ENCODE measurements around the gene ASTL.

ASTL gene

GRCh38 chr2:96098900-96099590, 39.3 kb downstream of the ASTL start:
- TF ChIP-seq CTCF (IDR thresholded peaks at IDR 0.05; ENCODE audit: low read depth, low read length) (no peak), MAX (IDR thresholded peaks at IDR 0.05; ENCODE audit: low read depth, low read length) (no peak), POLR2A (IDR thresholded peaks at IDR 0.05; ENCODE audit: extremely low read depth, insufficient read length) (no peak)
- H3K4me3 ChIP-seq (ENCODE audit: low read depth, low read length), result no peak overlapping the region
- DNase-seq (ENCODE audit: low read depth), result no peak

DNA sequence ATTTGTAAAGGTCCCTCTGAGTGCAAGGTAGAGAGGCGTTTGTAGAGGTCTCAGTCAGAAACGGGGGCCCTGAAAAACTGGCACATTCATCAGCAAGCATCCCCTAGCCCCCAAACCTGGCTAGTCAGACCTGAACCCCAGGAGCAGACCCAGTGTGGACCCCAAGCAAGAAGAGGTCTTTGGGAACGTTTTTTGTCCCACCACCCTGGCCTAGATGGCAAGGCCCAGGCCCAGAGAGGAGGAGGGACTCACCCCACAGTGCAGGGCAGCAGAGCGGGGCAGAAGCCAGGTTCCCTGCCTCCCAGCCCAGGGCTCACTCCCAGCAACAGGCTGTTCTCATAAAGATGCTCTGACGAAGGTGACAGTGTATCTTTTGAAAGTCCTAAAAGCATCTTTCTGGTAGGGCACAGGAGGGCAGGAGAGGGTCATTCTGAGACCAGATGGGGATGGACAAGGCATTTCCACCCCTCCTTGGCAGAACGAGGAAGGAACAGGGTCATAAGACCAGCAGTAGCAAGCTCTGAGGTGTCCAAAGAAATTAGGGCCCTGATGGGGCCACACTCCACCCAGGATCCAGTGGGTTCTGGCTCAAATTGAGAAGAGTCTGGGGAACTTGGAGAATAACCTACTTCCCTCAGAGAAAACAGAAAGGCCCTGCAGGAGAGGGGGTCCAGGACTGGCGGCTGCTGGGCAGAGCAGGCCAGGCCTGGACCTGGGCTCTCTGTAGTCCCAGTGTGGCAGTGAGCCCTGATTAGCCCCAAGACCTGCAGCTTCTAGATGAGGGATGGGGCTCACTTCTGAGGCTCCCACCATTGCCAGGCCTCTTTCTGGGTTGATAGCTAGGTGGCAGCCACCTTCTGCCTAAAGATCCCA, 40.1 kb downstream of the ASTL start:
- DNase-seq (ENCODE audit: low read depth), result no peak
- TF ChIP-seq MYC (IDR thresholded peaks at IDR 0.05; ENCODE audit: low read depth, low read length), result no peak
- H3K4me3 ChIP-seq (ENCODE audit: low read depth, low read length), result no peak overlapping the region

DNA sequence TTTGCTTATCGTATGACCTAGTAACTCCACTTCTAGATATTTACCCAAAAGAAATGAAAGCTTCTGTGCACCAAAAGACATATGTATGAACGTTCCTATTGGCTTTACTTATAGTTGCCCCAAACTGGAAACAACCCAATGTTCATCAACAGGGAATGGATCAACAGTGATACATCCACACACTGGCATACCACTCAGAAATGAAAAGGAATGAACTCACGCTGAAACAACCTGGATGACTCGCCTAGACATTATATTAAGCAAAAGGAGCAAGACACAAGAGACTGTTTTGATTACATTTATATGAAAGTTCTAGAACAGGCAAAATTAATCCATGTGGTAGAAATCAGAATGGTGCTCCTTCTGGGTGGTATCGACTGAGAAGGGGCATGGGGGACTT, 40.9 kb downstream of the ASTL start:
- TF ChIP-seq MAX (IDR thresholded peaks at IDR 0.05; ENCODE audit: low read depth, low read length), result no peak
- TF ChIP-seq POLR2A (IDR thresholded peaks at IDR 0.05; ENCODE audit: extremely low read depth, insufficient read length), result no peak
- no peak for TF ChIP-seq MYC (IDR thresholded peaks at IDR 0.05; ENCODE audit: low read depth, low read length)
- TF ChIP-seq CTCF (IDR thresholded peaks at IDR 0.05; ENCODE audit: low read depth, low read length), result no peak
- no peak for DNase-seq (ENCODE audit: low read depth)
- H3K4me3 ChIP-seq (ENCODE audit: low read depth, low read length), result no peak overlapping the region

DNA sequence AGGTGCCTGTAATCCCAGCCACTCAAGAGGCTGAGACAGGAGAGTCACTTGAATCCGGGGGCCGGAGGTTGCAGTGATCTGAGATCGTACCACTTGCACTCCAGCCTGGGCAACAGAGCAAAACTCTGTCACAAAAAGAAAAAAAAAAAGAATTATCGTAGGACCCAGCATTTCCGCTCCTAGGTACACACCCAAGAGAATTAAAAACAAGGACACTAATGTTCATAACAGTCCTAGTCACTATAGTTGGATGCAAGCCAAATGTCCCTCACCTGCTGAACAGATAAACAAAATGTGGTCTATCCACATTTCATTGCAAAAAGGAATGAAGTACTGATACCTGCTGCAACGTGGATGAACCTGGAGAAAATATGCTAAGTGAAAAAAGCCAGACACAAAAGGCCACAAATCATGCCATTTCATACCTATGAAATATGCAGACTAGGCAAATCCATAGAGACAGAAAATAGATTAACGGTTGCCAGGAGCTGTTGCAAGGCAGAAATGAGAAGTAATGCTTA, 43.1 kb downstream of the ASTL start:
- TF ChIP-seq POLR2A (IDR thresholded peaks at IDR 0.05; ENCODE audit: extremely low read depth, insufficient read length) (no peak), MAX (IDR thresholded peaks at IDR 0.05; ENCODE audit: low read depth, low read length) (no peak), CTCF (IDR thresholded peaks at IDR 0.05; ENCODE audit: low read depth, low read length) (no peak), MYC (IDR thresholded peaks at IDR 0.05; ENCODE audit: low read depth, low read length) (no peak)
- no peak for DNase-seq (ENCODE audit: low read depth)
- no peak overlapping the region for H3K4me3 ChIP-seq (ENCODE audit: low read depth, low read length)

- H3K4me3 ChIP-seq (ENCODE audit: low read depth, low read length), result no peak overlapping the region
- no peak for DNase-seq (ENCODE audit: low read depth)
- TF ChIP-seq MYC (IDR thresholded peaks at IDR 0.05; ENCODE audit: low read depth, low read length) (no peak), MAX (IDR thresholded peaks at IDR 0.05; ENCODE audit: low read depth, low read length) (no peak), CTCF (IDR thresholded peaks at IDR 0.05; ENCODE audit: low read depth, low read length) (no peak), POLR2A (IDR thresholded peaks at IDR 0.05; ENCODE audit: extremely low read depth, insufficient read length) (no peak)
Observed at GRCh38 chr2:96093528-96093927, 44.8 kb downstream of the ASTL start.

DNA sequence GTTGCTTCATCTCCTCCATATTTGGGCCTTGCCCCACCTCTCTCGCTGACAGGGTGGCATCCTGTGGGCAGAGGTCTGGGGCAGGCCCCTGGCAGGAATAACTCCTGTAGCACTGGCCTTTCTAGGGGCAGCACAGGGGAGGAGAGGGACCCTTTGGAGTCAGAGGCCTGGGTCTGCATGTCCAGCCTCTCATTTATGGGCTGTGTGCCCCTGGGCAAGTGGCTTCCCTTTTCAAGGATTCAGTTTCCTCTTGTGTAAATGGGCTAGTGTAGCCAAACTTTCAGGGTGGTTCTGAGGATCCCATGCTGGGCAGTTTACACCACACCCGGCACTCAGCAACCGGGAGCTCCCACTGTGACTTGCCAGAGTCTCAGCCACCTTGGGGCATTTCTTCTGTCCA, 45.4 kb downstream of the ASTL start:
- no peak overlapping the region for H3K4me3 ChIP-seq (ENCODE audit: low read depth, low read length)
- no peak for DNase-seq (ENCODE audit: low read depth)
- TF ChIP-seq MAX (IDR thresholded peaks at IDR 0.05; ENCODE audit: low read depth, low read length) (no peak), MYC (IDR thresholded peaks at IDR 0.05; ENCODE audit: low read depth, low read length) (no peak), POLR2A (IDR thresholded peaks at IDR 0.05; ENCODE audit: extremely low read depth, insufficient read length) (no peak), CTCF (IDR thresholded peaks at IDR 0.05; ENCODE audit: low read depth, low read length) (no peak)

All from NB4 (cell line).